Measurements from ENCODE around the gene DNAJC2.

DNA sequence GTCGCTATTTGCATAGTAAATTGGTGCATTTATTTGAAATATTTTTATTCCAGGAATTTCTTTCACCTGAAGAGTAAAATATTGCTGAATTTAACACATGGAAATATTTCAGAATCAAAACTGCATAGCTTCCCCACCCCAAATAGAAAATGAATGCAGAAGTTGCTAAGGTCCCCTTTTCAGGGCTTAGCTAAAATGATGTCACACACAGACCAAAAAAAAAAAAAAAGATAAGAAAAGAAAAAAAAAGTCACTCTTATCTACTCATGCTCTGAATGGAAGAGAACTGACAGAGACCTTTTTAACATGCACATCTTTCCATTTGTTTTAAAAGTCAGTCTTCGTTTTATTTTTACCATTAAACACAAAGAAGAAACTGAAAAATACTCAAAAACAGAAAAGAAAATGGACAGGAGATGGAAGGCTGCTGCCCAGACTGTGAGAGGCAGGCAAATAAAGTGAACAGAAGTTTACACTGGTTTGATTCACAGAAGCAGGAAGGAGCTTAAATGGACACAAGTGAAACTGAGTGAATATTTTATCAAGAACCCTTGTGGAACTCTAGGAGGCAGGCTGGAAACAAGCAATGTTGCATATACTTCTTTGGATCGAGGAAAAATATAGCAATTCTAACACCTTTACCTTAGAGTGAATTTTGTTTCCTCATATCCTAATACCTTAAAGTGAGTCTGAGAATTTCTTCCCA is 34.9 kb upstream of the DNAJC2 start:
- TF ChIP-seq CTCF (IDR thresholded peaks at IDR 0.05) (no peak), POLR2A (IDR thresholded peaks at IDR 0.05) (no peak)
